Measurements from ENCODE around the gene YY1.

The YY1 gene

DNA sequence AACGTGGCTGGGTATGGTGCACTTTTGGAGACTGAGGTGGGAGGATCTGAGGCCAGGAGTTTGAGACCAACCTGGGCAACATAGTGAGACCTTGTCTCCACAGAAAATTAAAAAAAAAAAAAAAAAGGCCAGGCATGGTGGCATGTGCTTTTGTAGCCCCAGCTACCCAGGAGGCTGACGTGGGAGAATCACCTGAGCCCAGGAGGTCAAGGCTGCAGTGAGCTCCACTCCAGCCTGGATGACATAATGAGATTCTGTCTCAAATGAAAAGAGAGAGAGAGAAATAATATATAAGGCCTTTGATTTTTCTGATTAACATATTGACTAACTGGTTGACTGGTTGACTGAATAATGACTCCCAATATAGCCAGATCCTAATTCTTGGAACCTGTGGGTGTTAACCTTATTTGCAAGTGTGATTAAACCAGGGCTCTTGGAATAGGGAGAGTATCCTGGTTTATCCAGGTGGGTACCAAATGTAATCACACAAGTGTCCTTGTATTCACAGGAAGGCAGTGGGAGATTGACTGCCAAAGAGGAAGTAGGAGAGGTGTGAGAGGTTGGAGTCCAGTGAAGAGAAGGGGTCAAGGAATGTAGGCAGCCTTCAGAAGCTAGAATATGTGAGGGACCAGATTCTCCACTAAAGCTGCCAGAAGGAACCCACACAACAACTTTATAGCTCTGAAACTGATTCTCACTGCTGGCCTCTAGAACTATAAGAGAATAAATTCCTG, 12.0 kb downstream of the YY1 start:
- H3K4me3 ChIP-seq (ENCODE audit: low read length), result no peak overlapping the region
- no peak for TF ChIP-seq CTCF (IDR thresholded peaks at IDR 0.05; ENCODE audit: insufficient read depth, low read depth, low read length, missing control alignments)
- DNase-seq (ENCODE audit: low read depth), result no peak

- no peak for TF ChIP-seq CTCF (IDR thresholded peaks at IDR 0.05; ENCODE audit: insufficient read depth, low read depth, low read length, missing control alignments)
- no peak overlapping the region for H3K4me3 ChIP-seq (ENCODE audit: low read length)
- no peak for DNase-seq (ENCODE audit: low read depth)
Measured at GRCh38 chr14:100252684-100253083, 13.7 kb downstream of the YY1 start.

- no peak for DNase-seq (ENCODE audit: low read depth)
- no peak for TF ChIP-seq CTCF (IDR thresholded peaks at IDR 0.05; ENCODE audit: insufficient read depth, low read depth, low read length, missing control alignments)
- H3K4me3 ChIP-seq (ENCODE audit: low read length), result no peak overlapping the region
Measured at GRCh38 chr14:100256339-100256895, 17.5 kb downstream of the YY1 start.

DNA sequence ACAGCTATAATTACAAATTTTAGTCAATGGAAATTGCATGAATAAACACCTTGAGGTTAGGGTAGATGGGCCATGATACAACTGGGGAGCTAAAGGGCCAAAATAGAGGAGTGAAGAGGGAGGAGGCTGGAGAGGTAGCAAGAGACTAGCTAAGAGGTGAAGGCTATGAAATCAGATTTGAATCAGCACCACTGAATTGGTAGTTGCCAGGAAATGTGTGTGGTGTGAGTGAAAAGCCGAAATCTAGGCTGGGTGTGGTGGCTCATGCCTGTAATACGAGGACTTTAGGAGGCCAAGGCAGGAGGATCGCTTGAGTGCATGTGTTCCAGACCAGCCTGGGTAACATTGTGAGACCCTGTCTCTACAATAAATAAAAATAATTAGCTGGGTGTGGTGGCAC, 22.7 kb downstream of the YY1 start:
- no peak for DNase-seq (ENCODE audit: low read depth)
- no peak overlapping the region for H3K4me3 ChIP-seq (ENCODE audit: low read length)
- TF ChIP-seq CTCF (IDR thresholded peaks at IDR 0.05; ENCODE audit: insufficient read depth, low read depth, low read length, missing control alignments), result no peak

DNA sequence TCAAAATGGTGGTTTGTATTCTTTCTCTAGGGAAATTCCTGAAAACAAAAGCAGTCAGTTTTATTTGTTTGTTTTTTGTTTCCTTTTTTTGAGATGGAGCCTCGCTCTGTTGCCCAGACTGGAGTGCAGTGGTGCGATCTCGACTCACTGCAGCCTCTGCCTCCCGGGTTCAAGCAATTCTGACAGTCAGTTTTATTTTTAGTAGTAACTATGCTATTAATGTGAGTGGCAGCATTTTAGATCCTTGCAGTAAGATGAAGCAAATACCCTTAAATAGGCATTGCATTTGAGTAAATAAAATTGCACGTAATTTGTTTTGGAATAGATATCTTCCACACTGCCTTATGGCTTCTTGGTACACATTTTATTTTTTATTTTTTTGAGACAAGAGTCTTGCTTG, 23.6 kb downstream of the YY1 start:
- H3K4me3 ChIP-seq (ENCODE audit: low read length), result no peak overlapping the region
- TF ChIP-seq CTCF (IDR thresholded peaks at IDR 0.05; ENCODE audit: insufficient read depth, low read depth, low read length, missing control alignments), result no peak
- DNase-seq (ENCODE audit: low read depth), result no peak

DNA sequence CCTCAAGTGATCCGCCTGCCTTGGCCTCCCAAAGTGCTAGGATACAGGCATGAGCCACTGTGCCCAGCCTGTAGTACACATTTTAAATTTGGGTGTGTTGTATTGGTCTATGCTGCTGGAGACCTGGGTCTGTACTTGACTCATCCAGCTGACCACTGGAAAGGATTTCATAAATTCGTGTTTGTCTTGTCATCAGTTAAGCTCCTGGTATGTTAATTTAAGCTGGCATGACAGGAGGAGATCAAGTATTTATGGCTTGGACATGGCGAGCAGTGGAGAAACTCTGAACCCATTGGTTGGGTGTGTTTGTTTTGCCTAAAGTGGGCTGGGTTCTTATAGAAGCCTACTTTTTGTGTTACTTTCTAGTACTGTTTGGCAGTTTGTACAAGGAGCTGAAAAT, 24.2 kb downstream of the YY1 start:
- no peak for TF ChIP-seq CTCF (IDR thresholded peaks at IDR 0.05; ENCODE audit: insufficient read depth, low read depth, low read length, missing control alignments)
- no peak for DNase-seq (ENCODE audit: low read depth)
- no peak overlapping the region for H3K4me3 ChIP-seq (ENCODE audit: low read length)

GRCh38 chr14:100267990-100268389, 29.0 kb downstream of the YY1 start:
- DNase-seq (ENCODE audit: low read depth), result no peak
- no peak overlapping the region for H3K4me3 ChIP-seq (ENCODE audit: low read length)
- no peak for TF ChIP-seq CTCF (IDR thresholded peaks at IDR 0.05; ENCODE audit: insufficient read depth, low read depth, low read length, missing control alignments)

All from epithelial cell of esophagus (primary cell).